Stimulated activated CD8-positive, alpha-beta memory T cell treated with anti-CD3 and anti-CD28 coated beads, Interleukin-15, amount 100 ng/mL, for 1 hour (primary cell): ENCODE data around the gene NKX6-2.

Experiments
- DNase-seq: peaks from one replicate; pipeline ENCODE4 v3.0.0-alpha.2; 2020; ENCODE audit warnings: low read depth

NKX6-2 gene

DNA sequence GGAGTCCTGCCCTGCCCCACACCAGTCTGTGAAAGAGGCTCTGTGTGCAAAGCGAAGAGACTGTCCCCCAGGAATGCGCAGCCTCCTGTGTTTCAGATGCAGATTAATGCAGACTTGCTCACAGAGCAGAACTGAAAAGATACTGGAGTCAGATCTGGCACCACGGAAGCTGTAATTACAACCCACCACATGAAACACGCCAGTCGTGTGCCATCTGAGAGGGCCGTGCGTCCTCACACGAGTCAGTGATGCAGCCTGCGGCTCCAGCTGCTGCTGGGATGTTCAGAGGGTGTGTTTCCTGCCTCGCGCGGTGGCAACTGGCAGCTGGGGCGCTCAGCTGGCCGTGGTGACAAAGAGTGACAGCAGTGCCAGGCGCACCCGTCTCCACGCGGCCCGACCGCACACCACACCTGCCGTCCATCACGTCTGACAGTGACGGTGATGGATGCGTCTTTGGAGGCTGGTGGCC, 50.0 kb downstream of the NKX6-2 start:
- no peak for DNase-seq

DNA sequence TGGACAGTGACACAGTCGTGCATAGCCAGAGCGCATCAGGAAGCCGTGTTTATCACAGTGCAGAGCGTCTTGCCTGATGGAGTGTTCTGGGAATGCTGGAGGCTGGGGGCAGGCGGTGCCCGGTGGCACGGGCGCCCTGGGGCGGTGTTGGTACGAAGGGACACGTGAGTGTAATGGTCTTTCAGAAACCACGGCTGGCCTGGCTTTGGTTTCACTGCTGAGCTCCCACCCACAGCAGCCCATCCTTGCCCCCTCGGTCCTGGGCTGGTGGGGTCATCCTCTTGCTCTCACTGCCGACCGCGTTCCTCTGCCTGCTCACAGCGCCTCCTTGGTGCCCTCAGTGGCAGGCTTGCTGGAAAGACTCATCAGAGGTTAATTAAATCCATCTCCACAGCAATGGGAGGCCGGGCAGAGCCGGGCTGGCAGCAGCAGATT, 50.6 kb downstream of the NKX6-2 start:
- DNase-seq: no peak

DNA sequence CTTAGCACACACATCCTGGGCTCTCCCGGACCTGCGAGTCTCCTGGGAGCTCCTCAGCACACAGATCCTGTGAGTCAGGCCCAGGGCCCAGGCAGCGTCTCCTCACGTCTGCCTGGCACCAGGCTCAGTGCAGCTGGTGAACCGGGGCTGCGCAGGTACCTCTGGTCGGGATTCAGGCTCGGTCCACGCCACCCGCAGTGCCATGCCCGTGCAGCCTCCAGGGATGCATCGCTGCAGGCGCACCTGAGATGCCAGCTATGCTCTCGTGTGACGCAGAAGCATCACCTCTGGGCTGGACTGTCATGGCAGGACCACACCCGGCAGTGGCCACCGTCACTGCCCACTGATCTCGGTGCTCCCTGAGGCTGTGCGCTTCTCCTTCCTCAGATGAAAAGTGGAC, 52.0 kb downstream of the NKX6-2 start:
- DNase-seq: no peak
